ENCODE data around the gene CFDP1. TPM values are rescaled to one million over a fixed set of nuclear protein-coding genes. Genes with fewer than 3 reads are reported as not detected.

The CFDP1 gene
- total RNA-seq, 1 donor, result 41.3 TPM

DNA sequence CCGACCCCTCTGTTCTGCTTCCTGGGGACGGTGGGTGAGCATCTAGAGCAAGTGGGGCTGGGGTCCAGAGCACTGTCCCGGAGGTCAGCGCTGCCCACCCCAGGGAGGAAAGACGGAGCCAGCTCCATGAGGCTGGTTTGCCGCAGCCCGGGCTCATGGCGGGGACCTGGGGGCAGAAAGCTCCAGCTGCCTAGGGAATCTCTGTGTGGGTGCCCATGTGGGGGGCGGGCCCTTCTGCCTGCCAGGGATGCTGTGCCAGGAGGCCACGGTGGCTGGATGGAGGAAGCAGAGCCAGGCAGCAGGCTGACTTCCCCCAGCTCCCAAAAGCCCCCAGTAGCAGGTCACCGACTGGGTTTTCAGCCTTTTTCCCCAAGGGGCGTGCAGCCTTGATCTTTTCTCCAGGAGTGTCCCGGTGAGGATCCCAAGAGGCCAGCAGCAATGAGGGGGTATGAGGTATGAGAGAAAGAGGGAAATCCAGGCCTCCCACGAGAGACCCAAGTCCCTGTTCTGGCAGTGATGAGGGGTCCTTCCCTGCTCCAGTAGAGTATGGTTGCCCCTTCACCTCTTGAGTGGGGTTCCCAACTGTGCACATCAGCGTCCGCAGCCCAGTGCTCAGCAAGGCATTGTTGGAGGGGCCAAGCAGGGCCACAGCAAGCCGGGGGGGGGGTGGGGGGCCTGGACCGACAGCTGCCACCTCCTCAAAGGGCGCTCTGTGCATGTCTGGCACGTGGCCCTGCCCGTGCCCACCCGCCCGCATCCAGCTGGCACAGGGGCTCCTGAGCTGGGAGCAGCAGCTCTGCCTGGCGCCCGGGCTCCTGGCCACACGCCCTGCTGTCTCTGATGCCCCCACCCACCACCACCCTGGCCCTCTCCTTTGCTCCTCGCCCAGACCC, 166.3 kb downstream of the CFDP1 start:
- DNase-seq (ENCODE audit: insufficient read length, low spot score, missing footprints), result peak; percentile 81
- Histone ChIP-seq H3K79me2 (ENCODE audit: insufficient read depth, low read length) (peaks cover 44% of the 10 kb centered on the region), H3K27ac (ENCODE audit: low read depth, low read length) (no peak overlapping the region), H3K36me3 (ENCODE audit: insufficient read depth, low read length) (peaks cover 5% of the 10 kb centered on the region), H4K20me1 (ENCODE audit: insufficient read depth, low read length) (peaks cover 29% of the 10 kb centered on the region), H3K27me3 (ENCODE audit: insufficient read depth, low read length) (no peaks in the 10 kb centered on the region), H3K4me1 (ENCODE audit: insufficient read depth, low read length) (peaks cover 35% of the 10 kb centered on the region), H3K4me2 (ENCODE audit: insufficient read depth, low read length) (peak overlapping the region; percentile 87), H3K4me3 (ENCODE audit: insufficient read depth, low read length) (no peak overlapping the region), H3K9me3 (ENCODE audit: low read depth, low read length) (no peaks in the 10 kb centered on the region), H2AFZ (ENCODE audit: low read length) (no peak overlapping the region)
- TF ChIP-seq, protein P1, sequence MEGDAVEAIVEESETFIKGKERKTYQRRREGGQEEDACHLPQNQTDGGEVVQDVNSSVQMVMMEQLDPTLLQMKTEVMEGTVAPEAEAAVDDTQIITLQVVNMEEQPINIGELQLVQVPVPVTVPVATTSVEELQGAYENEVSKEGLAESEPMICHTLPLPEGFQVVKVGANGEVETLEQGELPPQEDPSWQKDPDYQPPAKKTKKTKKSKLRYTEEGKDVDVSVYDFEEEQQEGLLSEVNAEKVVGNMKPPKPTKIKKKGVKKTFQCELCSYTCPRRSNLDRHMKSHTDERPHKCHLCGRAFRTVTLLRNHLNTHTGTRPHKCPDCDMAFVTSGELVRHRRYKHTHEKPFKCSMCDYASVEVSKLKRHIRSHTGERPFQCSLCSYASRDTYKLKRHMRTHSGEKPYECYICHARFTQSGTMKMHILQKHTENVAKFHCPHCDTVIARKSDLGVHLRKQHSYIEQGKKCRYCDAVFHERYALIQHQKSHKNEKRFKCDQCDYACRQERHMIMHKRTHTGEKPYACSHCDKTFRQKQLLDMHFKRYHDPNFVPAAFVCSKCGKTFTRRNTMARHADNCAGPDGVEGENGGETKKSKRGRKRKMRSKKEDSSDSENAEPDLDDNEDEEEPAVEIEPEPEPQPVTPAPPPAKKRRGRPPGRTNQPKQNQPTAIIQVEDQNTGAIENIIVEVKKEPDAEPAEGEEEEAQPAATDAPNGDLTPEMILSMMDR (IDR thresholded peaks at IDR 0.05; ENCODE audit: extremely low read depth, low read depth, low read length), result no peak

DNA sequence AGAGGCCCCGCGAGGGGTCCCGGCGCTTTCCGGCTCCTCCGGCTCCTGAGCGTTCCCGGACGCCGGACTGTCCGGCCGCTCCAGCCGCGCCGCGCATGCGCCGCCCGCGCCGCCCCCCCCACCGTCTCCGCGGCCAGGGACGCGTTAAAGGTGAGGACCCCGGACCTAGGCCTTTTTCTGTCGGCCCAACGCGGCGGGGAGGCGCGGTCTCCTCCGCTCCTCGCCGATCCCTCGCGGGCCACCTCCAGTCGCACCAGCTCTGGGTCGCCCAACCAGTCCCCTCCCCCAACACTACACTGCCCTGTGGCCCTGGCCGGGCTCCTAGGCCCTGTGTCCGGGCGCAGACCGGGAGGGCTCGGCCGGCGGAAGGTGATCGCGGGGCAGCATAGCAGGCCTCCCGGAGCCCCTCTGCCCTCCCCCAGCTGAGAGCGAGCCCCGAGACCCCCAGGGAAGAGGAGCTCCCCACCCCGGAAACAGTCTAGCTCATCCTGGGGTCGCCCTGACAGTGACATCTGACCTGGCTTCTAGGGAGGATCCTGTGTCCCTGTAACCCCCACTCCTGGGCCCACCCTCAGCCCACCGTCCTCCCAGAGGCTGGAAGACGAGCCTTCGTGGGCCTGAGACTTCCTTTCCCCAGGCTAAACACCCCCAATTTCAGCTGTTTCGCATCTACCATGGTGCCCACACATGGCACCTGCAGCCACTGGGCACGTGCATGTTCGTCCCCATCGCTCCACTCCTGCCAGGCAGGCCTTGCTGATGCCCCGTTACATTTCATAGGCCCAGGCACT, 167.2 kb downstream of the CFDP1 start:
- H3K27ac ChIP-seq (ENCODE audit: low read depth, low read length), result peak overlapping the region; percentile 87
- peaks cover 53% of the 10 kb centered on the region for H3K79me2 ChIP-seq (ENCODE audit: insufficient read depth, low read length)
- peaks cover 38% of the 10 kb centered on the region for H4K20me1 ChIP-seq (ENCODE audit: insufficient read depth, low read length)
- H3K27me3 ChIP-seq (ENCODE audit: insufficient read depth, low read length), result no peaks in the 10 kb centered on the region
- peak overlapping the region; percentile 85 for H2AFZ ChIP-seq (ENCODE audit: low read length)
- peaks cover 40% of the 10 kb centered on the region for H3K4me1 ChIP-seq (ENCODE audit: insufficient read depth, low read length)
- TF ChIP-seq, protein P1 (IDR thresholded peaks at IDR 0.05; ENCODE audit: extremely low read depth, low read depth, low read length), result no peak
- peak overlapping the region; percentile 99 for H3K4me3 ChIP-seq (ENCODE audit: insufficient read depth, low read length)
- no peaks in the 10 kb centered on the region for H3K9me3 ChIP-seq (ENCODE audit: low read depth, low read length)
- peak; percentile 100 for DNase-seq (ENCODE audit: insufficient read length, low spot score, missing footprints)
- peaks cover 5% of the 10 kb centered on the region for H3K36me3 ChIP-seq (ENCODE audit: insufficient read depth, low read length)
- peak overlapping the region; percentile 87 for H3K4me2 ChIP-seq (ENCODE audit: insufficient read depth, low read length)

DNA sequence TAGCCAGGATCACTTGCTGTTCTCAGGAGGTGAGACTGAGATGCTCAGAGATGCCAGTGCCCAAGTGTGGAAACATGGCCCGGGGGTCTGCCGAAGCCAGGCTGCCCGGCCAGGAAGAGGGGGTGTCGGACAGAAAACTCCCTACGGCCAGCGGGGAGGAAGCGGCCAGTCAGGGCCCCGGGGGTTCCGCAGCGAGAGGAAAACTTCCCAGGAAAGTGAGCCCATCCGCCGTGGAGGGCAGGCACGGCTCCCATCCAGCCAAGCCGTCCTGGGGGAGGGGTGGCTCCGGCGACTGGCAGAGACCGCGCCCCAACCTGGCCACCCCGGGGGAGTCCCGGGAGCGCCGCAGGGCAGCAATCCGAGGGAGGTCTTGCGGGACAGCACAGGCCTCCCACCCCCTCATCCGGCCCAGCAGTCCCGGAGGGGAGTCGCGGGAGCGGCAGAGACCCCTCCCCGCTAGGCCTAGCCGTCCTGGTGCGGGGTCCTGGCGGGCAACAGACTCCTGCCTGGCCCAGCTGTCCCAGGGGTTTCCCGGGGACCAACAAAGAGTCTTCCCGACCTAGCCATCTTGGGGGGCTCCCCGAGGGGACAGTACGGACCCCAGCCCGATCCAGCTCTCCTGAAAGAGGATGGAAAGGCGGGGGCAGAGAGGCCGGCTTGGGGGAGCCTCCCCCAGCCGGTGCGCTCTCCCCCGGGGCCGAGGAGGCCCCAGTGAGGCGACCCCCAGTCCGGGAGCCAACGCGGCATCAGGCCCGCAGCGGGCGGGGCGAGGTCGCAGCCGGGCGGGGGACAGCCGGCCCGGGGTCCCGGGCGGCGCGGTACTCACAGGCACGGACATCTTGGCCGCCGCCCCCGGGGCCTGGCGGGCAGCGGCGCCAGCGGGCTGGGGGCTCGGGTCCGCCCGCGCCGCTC, 168.0 kb downstream of the CFDP1 start:
- Histone ChIP-seq H2AFZ (ENCODE audit: low read length) (peak overlapping the region; percentile 62), H3K36me3 (ENCODE audit: insufficient read depth, low read length) (peaks cover 8% of the 10 kb centered on the region), H3K4me2 (ENCODE audit: insufficient read depth, low read length) (peak overlapping the region; percentile 89), H4K20me1 (ENCODE audit: insufficient read depth, low read length) (peaks cover 46% of the 10 kb centered on the region), H3K9me3 (ENCODE audit: low read depth, low read length) (no peaks in the 10 kb centered on the region), H3K27me3 (ENCODE audit: insufficient read depth, low read length) (no peaks in the 10 kb centered on the region), H3K4me3 (ENCODE audit: insufficient read depth, low read length) (peak overlapping the region; percentile 99), H3K79me2 (ENCODE audit: insufficient read depth, low read length) (peaks cover 62% of the 10 kb centered on the region), H3K4me1 (ENCODE audit: insufficient read depth, low read length) (peaks cover 40% of the 10 kb centered on the region), H3K27ac (ENCODE audit: low read depth, low read length) (peak overlapping the region; percentile 87)
- TF ChIP-seq, protein P1 (IDR thresholded peaks at IDR 0.05; ENCODE audit: extremely low read depth, low read depth, low read length), result no peak
- peak; percentile 97 for DNase-seq (ENCODE audit: insufficient read length, low spot score, missing footprints)

All from osteoblast (primary cell).